K562 (cell line): ENCODE measurements around the gene C10orf95.

Source experiments
- BRF1 ChIP-seq: IDR thresholded peaks from 3 replicates; pipeline ENCODE4 v1.6.1; 2011; ENCODE audit warnings: borderline replicate concordance, mild to moderate bottlenecking; ENCODE audit not compliant: insufficient read length; ENCODE audit errors: extremely low read depth
- CGGBP1 ChIP-seq: fragments of 250-450 bp; sonication (Bioruptor Pico); IDR thresholded peaks from 2 replicates; pipeline ENCODE4 v1.9.0; 2021; ENCODE audit warnings: mild to moderate bottlenecking
- NFATC3 ChIP-seq: fragments of 450-650 bp; IDR thresholded peaks from 2 replicates; pipeline ENCODE4 v1.6.1; 2017; ENCODE audit warnings: mild to moderate bottlenecking
- TAF7 ChIP-seq: fragments of 450-650 bp; IDR thresholded peaks from 2 replicates; pipeline ENCODE4 v1.6.1; 2016; ENCODE audit warnings: missing genetic modification characterization, missing compliant biosample characterization

- TF ChIP-seq TAF7 (tag) (no peak), NFATC3 (no peak), BRF1 (no peak), CGGBP1 (CRISPR knock-in tag) (no peak)
These were observed 42.4 kb upstream of the C10orf95 start for GRCh38 chr10:102493771-102494170.
